GM23338 (cell line): Measurements from ENCODE around the gene HDAC9. TPM values are rescaled to one million over a fixed set of nuclear protein-coding genes. Genes with fewer than 3 reads are reported as not detected.

Experiments
- ATAC-seq: fragments of 200-7000 bp; cut with Tn5 transposase; 3 replicates; pipeline ENCODE4 v1.9.1; 2020
- DNase-seq: peaks from one replicate; pipeline ENCODE4 v3.0.0-alpha.2; 2015; ENCODE audit warnings: low spot score
- H2AFZ ChIP-seq: fragments of 200-600 bp; sonication (generic); 2 replicates; pipeline ENCODE4 v1.8.0; 2016; ENCODE audit warnings: antibody characterized with exemption, mild to moderate bottlenecking, moderate library complexity
- H3F3A ChIP-seq: fragments of 200-600 bp; sonication (generic); replicated peaks from 2 replicates; pipeline ENCODE4 v1.8.0; 2017; ENCODE audit warnings: antibody characterized with exemption, mixed run types, low read depth
- H3K27ac ChIP-seq: fragments of 200-600 bp; sonication (generic); 2 replicates; pipeline ENCODE4 v1.6.1; 2016; ENCODE audit warnings: low read depth
- H3K27me3 ChIP-seq: fragments of 200-600 bp; sonication (generic); 2 replicates; pipeline ENCODE4 v1.8.0; 2016; ENCODE audit warnings: mild to moderate bottlenecking, mixed run types, moderate library complexity; ENCODE audit not compliant: insufficient read depth
- H3K36me3 ChIP-seq: fragments of 200-600 bp; sonication (generic); 2 replicates; pipeline ENCODE4 v1.8.0; 2016; ENCODE audit warnings: mild to moderate bottlenecking; ENCODE audit not compliant: insufficient read depth
- H3K4me1 ChIP-seq: fragments of 200-600 bp; sonication (generic); 2 replicates; pipeline ENCODE4 v1.8.0; 2016; ENCODE audit warnings: mild to moderate bottlenecking, moderate library complexity; ENCODE audit not compliant: insufficient read depth
- H3K4me2 ChIP-seq: fragments of 200-600 bp; sonication (generic); 2 replicates; pipeline ENCODE4 v1.7.1; 2017; ENCODE audit warnings: mixed run types
- H3K4me3 ChIP-seq: fragments of 200-600 bp; sonication (generic); 2 replicates; pipeline ENCODE4 v1.6.1; 2016; ENCODE audit warnings: mixed run types
- H3K79me2 ChIP-seq: fragments of 200-600 bp; sonication (generic); replicated peaks from 2 replicates; pipeline ENCODE4 v1.8.0; 2017; ENCODE audit warnings: mild to moderate bottlenecking; ENCODE audit not compliant: insufficient read depth
- H3K9me2 ChIP-seq: fragments of 200-600 bp; sonication (generic); 2 replicates; pipeline ENCODE4 v1.8.0; 2017; ENCODE audit not compliant: insufficient read depth
- H4K20me1 ChIP-seq: fragments of 200-600 bp; sonication (generic); replicated peaks from 2 replicates; pipeline ENCODE4 v1.8.0; 2017; ENCODE audit warnings: mild to moderate bottlenecking; ENCODE audit not compliant: insufficient read depth
- H3K27ac Mint-ChIP-seq: 2 replicates; pipeline ENCODE4 v1.8.0; 2020; ENCODE audit warnings: inconsistent platforms, mild to moderate bottlenecking, moderate library complexity, mixed read lengths
- H3K27me3 Mint-ChIP-seq: 3 replicates; pipeline ENCODE4 v1.8.0; 2022; ENCODE audit warnings: low read depth, mild to moderate bottlenecking, moderate library complexity, mixed read lengths, inconsistent platforms; ENCODE audit not compliant: insufficient read depth, poor library complexity
- H3K36me3 Mint-ChIP-seq: 3 replicates; pipeline ENCODE4 v1.8.0; 2021; ENCODE audit warnings: low read depth, mild to moderate bottlenecking, inconsistent platforms, moderate library complexity, mixed read lengths
- H3K4me1 Mint-ChIP-seq: 3 replicates; pipeline ENCODE4 v1.8.0; 2020; ENCODE audit warnings: mild to moderate bottlenecking, inconsistent platforms, mixed read lengths
- H3K4me3 Mint-ChIP-seq: 3 replicates; pipeline ENCODE4 v1.8.0; 2021; ENCODE audit warnings: moderate library complexity, mild to moderate bottlenecking, inconsistent platforms, mixed read lengths
- H3K9me3 Mint-ChIP-seq: 3 replicates; pipeline ENCODE4 v1.8.0; 2020; ENCODE audit warnings: moderate library complexity, mild to moderate bottlenecking, inconsistent platforms, mixed read lengths
- EZH2 ChIP-seq: fragments of 200-600 bp; sonication (generic); IDR thresholded peaks from one replicate; pipeline ENCODE4 v1.8.0; 2017; ENCODE audit warnings: antibody characterized with exemption, mild to moderate bottlenecking, low read depth; ENCODE audit not compliant: unreplicated experiment
- EZH2phosphoT487 ChIP-seq: fragments of 200-600 bp; sonication (generic); IDR thresholded peaks from one replicate; pipeline ENCODE4 v1.8.1; 2018; ENCODE audit warnings: antibody characterized with exemption; ENCODE audit not compliant: unreplicated experiment
- JUNB ChIP-seq: IDR thresholded peaks from one replicate; pipeline ENCODE4 v1.6.1; 2016; ENCODE audit warnings: antibody characterized with exemption; ENCODE audit not compliant: unreplicated experiment
- NANOG ChIP-seq: IDR thresholded peaks from 2 replicates; pipeline ENCODE4 v1.6.1; 2016; ENCODE audit warnings: antibody characterized with exemption, borderline replicate concordance
- STAT1 ChIP-seq: IDR thresholded peaks from one replicate; pipeline ENCODE4 v1.6.1; 2016; ENCODE audit warnings: antibody characterized with exemption; ENCODE audit not compliant: unreplicated experiment
- ZNF331 ChIP-seq: fragments of 250-450 bp; sonication (Bioruptor Pico); IDR thresholded peaks from 2 replicates; pipeline ENCODE4 v1.5.0; 2020; ENCODE audit warnings: low read depth, mild to moderate bottlenecking, moderate library complexity
- polyA plus RNA-seq: library from polyadenylated mRNA; unstranded; fragments of >200 nt; fragmentation: Nextera tagmentation; extraction: Ambion mirVana; gene quantifications from 2 replicates; pipeline ENCODE4 v1.2.1, GENCODE V29; 2016
- total RNA-seq: library from RNA; depleted of rRNA; stranded (reverse); fragments of >200 nt; shearing (Covaris generic); gene quantifications from 2 replicates; pipeline ENCODE4 v1.2.3, GENCODE V29; 2014
- TF ChIP-seq, protein P1 (sequence below), 2 experiments: fragments of 200-600 bp in 1 of 2; sonication (generic) in 1 of 2; conservative IDR thresholded peaks; 2 replicates each; pipeline versions ENCODE4 v1.5.1 to v1.6.1; 2016 to 2017; ENCODE audit warnings: antibody characterized with exemption in 2 of 2, low read depth in 2 of 2, mild to moderate bottlenecking in 2 of 2, moderate library complexity in 1 of 2

HDAC9 gene
- total and polyA plus RNA-seq, 2 experiments from 2014 or later, result 8.3 to 18.5 TPM

DNA sequence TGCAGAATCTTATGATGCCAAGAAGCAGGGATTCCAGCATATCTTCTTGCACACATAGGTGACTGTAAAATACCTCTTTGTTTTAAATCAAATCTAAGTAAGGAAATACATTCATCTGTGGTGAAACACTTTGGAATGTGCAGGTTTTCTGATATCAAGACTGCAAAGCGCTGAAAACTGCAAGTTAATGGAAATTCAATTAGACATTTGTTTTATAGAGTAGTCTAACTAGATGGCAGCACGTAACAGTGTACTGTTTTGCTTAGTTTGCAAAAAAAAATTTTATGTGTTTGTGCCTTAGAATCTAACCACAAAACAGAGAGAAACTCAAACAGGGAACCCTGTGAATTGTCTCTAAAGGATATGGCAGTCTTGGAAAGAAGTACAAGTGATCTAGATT is 259.2 kb downstream of the HDAC9 start (continued):
- TF ChIP-seq, protein P1, sequence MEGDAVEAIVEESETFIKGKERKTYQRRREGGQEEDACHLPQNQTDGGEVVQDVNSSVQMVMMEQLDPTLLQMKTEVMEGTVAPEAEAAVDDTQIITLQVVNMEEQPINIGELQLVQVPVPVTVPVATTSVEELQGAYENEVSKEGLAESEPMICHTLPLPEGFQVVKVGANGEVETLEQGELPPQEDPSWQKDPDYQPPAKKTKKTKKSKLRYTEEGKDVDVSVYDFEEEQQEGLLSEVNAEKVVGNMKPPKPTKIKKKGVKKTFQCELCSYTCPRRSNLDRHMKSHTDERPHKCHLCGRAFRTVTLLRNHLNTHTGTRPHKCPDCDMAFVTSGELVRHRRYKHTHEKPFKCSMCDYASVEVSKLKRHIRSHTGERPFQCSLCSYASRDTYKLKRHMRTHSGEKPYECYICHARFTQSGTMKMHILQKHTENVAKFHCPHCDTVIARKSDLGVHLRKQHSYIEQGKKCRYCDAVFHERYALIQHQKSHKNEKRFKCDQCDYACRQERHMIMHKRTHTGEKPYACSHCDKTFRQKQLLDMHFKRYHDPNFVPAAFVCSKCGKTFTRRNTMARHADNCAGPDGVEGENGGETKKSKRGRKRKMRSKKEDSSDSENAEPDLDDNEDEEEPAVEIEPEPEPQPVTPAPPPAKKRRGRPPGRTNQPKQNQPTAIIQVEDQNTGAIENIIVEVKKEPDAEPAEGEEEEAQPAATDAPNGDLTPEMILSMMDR (conservative IDR thresholded peaks at IDR 0.05; ENCODE audit: low read depth in 2 of 2), result no peak
- TF ChIP-seq STAT1, result no peak

DNA sequence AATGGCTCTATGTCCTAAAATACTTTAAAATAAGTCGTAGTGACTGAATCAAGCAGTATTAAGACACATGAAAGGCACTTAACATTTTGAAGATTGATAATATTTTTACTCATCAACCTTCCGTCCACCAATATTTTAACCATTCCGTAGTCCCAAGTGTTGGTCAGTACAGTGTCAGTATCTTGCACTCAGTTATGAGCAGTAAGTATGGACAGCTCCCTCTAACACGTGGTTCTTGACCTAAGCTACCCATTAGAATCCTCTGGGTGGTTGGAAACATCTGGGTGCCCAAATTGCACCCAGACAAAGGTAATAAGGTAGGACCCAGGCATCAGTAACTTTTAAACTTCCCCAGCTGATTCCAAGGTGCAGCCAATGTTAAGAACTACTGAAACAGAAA is 260.2 kb downstream of the HDAC9 start:
- no peaks in the 10 kb centered on the region for H3K4me1 ChIP-seq
- no peaks in the 10 kb centered on the region for H3K9me2 ChIP-seq
- H3K4me2 ChIP-seq, result no peak overlapping the region
- H3K79me2 ChIP-seq, result no peaks in the 10 kb centered on the region
- TF ChIP-seq ZNF331 (CRISPR knock-in tag), result no peak
- TF ChIP-seq EZH2, result no peak
- TF ChIP-seq JUNB, result no peak
- TF ChIP-seq, protein P1 (conservative IDR thresholded peaks at IDR 0.05; ENCODE audit: low read depth in 2 of 2), result no peak
- no peak for TF ChIP-seq NANOG
- no peak for TF ChIP-seq EZH2phosphoT487
- no peak overlapping the region for H3K27ac ChIP-seq
- Mint-ChIP-seq H3K27me3 (no peaks in the 10 kb centered on the region), H3K27ac (no peak overlapping the region), H3K36me3 (no peaks in the 10 kb centered on the region), H3K4me1 (peaks cover 4% of the 10 kb centered on the region; the same call in 2 of the 3 replicates), H3K4me3 (no peak overlapping the region), H3K9me3 (no peaks in the 10 kb centered on the region)
- H3F3A ChIP-seq, result no peaks in the 10 kb centered on the region
- H3K4me3 ChIP-seq, result no peak overlapping the region
- no peaks in the 10 kb centered on the region for H4K20me1 ChIP-seq
- H2AFZ ChIP-seq, result no peak overlapping the region
- no peaks in the 10 kb centered on the region for H3K36me3 ChIP-seq
- DNase-seq, result no peak
- no peaks in the 10 kb centered on the region for H3K27me3 ChIP-seq
- no peak for ATAC-seq

DNA sequence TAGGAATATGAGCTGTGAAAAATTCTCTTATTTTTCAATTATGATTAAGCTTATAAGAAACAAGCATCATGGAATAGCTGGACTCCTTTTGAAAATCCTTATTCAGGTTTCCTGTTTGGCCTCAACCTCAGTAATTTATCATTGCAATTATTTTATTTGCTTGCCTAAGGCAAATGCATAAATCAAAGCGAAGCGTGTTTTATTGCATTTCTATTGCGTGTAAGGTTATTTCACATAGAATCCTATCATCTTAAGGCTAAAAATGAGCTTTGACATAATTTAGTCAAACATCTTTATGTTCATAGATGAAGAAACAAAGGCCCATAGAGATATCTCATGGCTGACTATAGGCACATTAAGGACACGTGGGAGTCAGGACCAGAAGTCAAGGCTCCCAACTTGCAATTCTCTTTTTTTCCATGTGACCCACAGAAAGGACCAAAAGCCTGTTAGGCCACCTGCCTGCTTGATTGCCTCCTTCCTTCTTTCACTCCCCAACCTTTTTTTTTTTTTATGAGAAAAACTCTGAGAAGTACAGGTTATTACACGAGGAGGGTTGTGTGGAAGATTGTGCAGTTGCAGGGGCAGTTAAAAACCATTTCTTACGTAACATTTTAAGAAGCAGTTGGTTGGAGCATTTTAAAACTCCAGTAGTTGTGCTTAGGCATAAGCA is 261.0 kb downstream of the HDAC9 start:
- no peaks in the 10 kb centered on the region for H3K36me3 Mint-ChIP-seq
- H3K27me3 ChIP-seq, result no peaks in the 10 kb centered on the region
- H3F3A ChIP-seq, result no peaks in the 10 kb centered on the region
- no peak overlapping the region for H3K4me3 Mint-ChIP-seq
- no peak overlapping the region for H2AFZ ChIP-seq
- H3K27ac Mint-ChIP-seq, result no peak overlapping the region
- no peaks in the 10 kb centered on the region for H3K9me2 ChIP-seq
- H3K4me1 Mint-ChIP-seq, result peaks cover 4% of the 10 kb centered on the region; the same call in 2 of the 3 replicates
- no peaks in the 10 kb centered on the region for H3K36me3 ChIP-seq
- DNase-seq (no peak), ATAC-seq (no peak)
- no peaks in the 10 kb centered on the region for H4K20me1 ChIP-seq
- H3K4me2 ChIP-seq, result no peak overlapping the region
- no peaks in the 10 kb centered on the region for H3K9me3 Mint-ChIP-seq
- no peaks in the 10 kb centered on the region for H3K27me3 Mint-ChIP-seq
- H3K4me1 ChIP-seq, result no peaks in the 10 kb centered on the region
- no peaks in the 10 kb centered on the region for H3K79me2 ChIP-seq
- no peak overlapping the region for H3K4me3 ChIP-seq
- no peak overlapping the region for H3K27ac ChIP-seq
- TF ChIP-seq EZH2phosphoT487, result no peak
- TF ChIP-seq NANOG, result no peak
